ENCODE measurements around the gene TMX4. TPM values are rescaled to one million over a fixed set of nuclear protein-coding genes. Genes with fewer than 3 reads are reported as not detected.

TMX4 gene
- total and polyA plus RNA-seq, 2 of the 4 experiments (the other 2 are of a cell fraction) = 5.4 to 13.6 TPM

GRCh38 chr20:7943891-7944290, 75.7 kb downstream of the TMX4 start:
- dilution Hi-C loops (cut with HindIII; ENCODE audit: low sequenced_read_pairs, unreplicated experiment) = no loop called here
- Histone ChIP-seq H2AK9ac (replicated peaks; ENCODE audit: low read depth, low read length, poor library complexity) (no peak overlapping the region), H3K27me3 (ENCODE audit: control insufficient read depth, insufficient read depth, low read length) (no peaks in the 10 kb centered on the region; the same call in 1 of the 2 replicates), H3K4me2 (ENCODE audit: low read depth, low read length) (no peak overlapping the region), H2BK120ac (ENCODE audit: low read depth, low read length) (no peak overlapping the region), H3K9me3 (ENCODE audit: control insufficient read depth, insufficient read depth, low read length) (no peaks in the 10 kb centered on the region), H3K14ac (replicated peaks; ENCODE audit: low read depth, low read length) (no peak overlapping the region), H2BK5ac (ENCODE audit: low read depth, low read length, poor library complexity, severe bottlenecking) (no peak overlapping the region), H2BK15ac (ENCODE audit: low read depth, low read length) (no peak overlapping the region), H2AK5ac (ENCODE audit: low read depth, low read length) (no peak overlapping the region), H2AFZ (replicated peaks; ENCODE audit: low read length, poor library complexity) (no peak overlapping the region), H4K8ac (ENCODE audit: low read depth in 2 of 2, low read length in 2 of 2) (no peak overlapping the region), H4K20me1 (ENCODE audit: insufficient read depth, low read length) (no peaks in the 10 kb centered on the region), H3K27ac (ENCODE audit: insufficient read depth, low read length) (no peak overlapping the region), H4K5ac (ENCODE audit: low read depth, low read length) (no peak overlapping the region), H3K23ac (ENCODE audit: low read depth, low read length) (no peak overlapping the region), H3K4ac (ENCODE audit: low read depth, low read length) (no peak overlapping the region), H3K18ac (ENCODE audit: low read depth, low read length) (no peak overlapping the region), H3K4me3 (ENCODE audit: insufficient read depth, low read depth, low read length) (no peak overlapping the region), H3K4me1 (ENCODE audit: control insufficient read depth, insufficient read depth, low read length) (no peaks in the 10 kb centered on the region), H2BK20ac (ENCODE audit: low read depth, low read length) (no peak overlapping the region), H3K79me1 (ENCODE audit: low read depth in 1 of 2, low read length in 2 of 2) (no peaks in the 10 kb centered on the region), H3K9me1 (ENCODE audit: insufficient read depth, low read length) (no peaks in the 10 kb centered on the region), H4K91ac (ENCODE audit: insufficient read depth, low read depth, low read length) (no peak overlapping the region), H3K9ac (ENCODE audit: low read depth, low read length) (no peak overlapping the region), H3K36me3 (ENCODE audit: control insufficient read depth, insufficient read depth, low read length) (no peaks in the 10 kb centered on the region), H3K56ac (ENCODE audit: extremely low read depth, insufficient read depth, low read length) (no peak overlapping the region)
- intact Hi-C loops (cut with micrococcal nuclease) = no loop called here
- POLR2A ChIA-PET (ENCODE audit: unreplicated experiment) = no interaction called here
- WGBS, 2 experiments (ENCODE audit: extremely low coverage in 2 of 2, insufficient read length in 1 of 2) = no CpG with 5 or more reads among the region's 2 CpGs
- in situ Hi-C loops (cut with MboI; ENCODE audit: low sequenced_read_pairs) = no loop called here
- ATAC-seq (ENCODE audit: low read depth) = no peak
- TF ChIP-seq RCOR1 (IDR thresholded peaks at IDR 0.05; ENCODE audit: insufficient replicate concordance, low read length) (no peak), NFE2L2 (IDR thresholded peaks at IDR 0.05; ENCODE audit: low read depth, low read length) (no peak), POLR2A (IDR thresholded peaks at IDR 0.05; ENCODE audit: low read depth, low read length) (no peak)
- no TSS peak for BruUV-seq (replicated peaks)
- no peak for DNase-seq
- CTCF ChIA-PET = no interaction called here

Data from IMR-90 (cell line).